Measurements from ENCODE around the gene UCN2. TPM values are rescaled to one million over a fixed set of nuclear protein-coding genes. Genes with fewer than 3 reads are reported as not detected.
A peak's percentile ranks its signal among the peaks of the same experiment; 100 is the strongest.

UCN2 gene
- total RNA-seq, 1 experiment from 2014 or later, result 0.68 TPM

GRCh38 chr3:48548126-48548525 is 15.5 kb downstream of the UCN2 start:
- Histone ChIP-seq H3K23ac (ENCODE audit: insufficient read length, low read depth, low read length) (no peak overlapping the region), H4K20me1 (ENCODE audit: control insufficient read depth, insufficient read depth, insufficient read length) (no peaks in the 10 kb centered on the region), H3T11ph (ENCODE audit: low read length) (no peak overlapping the region), H2BK120ac (ENCODE audit: low read depth, low read length, poor library complexity, severe bottlenecking) (no peak overlapping the region), H3K56ac (ENCODE audit: insufficient read length, low read depth, low read length) (no peak overlapping the region), H3K9me3 (ENCODE audit: control insufficient read depth, low read depth, low read length) (no peaks in the 10 kb centered on the region), H3K79me1 (ENCODE audit: insufficient read depth, low read depth, low read length, poor library complexity, severe bottlenecking) (no peaks in the 10 kb centered on the region), H4K8ac (replicated peaks; ENCODE audit: insufficient read length, low read depth, low read length) (no peak overlapping the region), H3K9ac (ENCODE audit: extremely low read depth, insufficient read length, low read length) (no peak overlapping the region), H2BK15ac (ENCODE audit: low read depth, low read length) (no peak overlapping the region), H3K4me2 (ENCODE audit: insufficient read depth, insufficient read length, low read length) (no peak overlapping the region), H2BK12ac (ENCODE audit: insufficient read length, low read depth, low read length) (no peak overlapping the region), H4K91ac (ENCODE audit: insufficient read length, low read depth, low read length) (no peak overlapping the region), H3K14ac (ENCODE audit: insufficient read depth, low read length) (no peak overlapping the region), H2AFZ (ENCODE audit: low read length) (no peak overlapping the region), H3K23me2 (ENCODE audit: insufficient read length, low read depth, low read length, poor library complexity, severe bottlenecking) (no peaks in the 10 kb centered on the region), H3K27me3 (ENCODE audit: insufficient read depth, low read length) (no peaks in the 10 kb centered on the region), H3K18ac (ENCODE audit: insufficient read length, low read depth, low read length) (no peak overlapping the region), H2AK5ac (ENCODE audit: insufficient read length, low read length) (no peak overlapping the region), H3K4me1 (ENCODE audit: insufficient read depth, low read length) (peaks cover 3% of the 10 kb centered on the region; the same call in 1 of the 2 replicates), H4K5ac (ENCODE audit: insufficient read length, low read depth, low read length) (no peak overlapping the region), H3K4ac (ENCODE audit: low read depth, low read length) (no peak overlapping the region), H3K27ac (ENCODE audit: insufficient read length, low read depth, low read length) (no peak overlapping the region), H3K79me2 (ENCODE audit: insufficient read depth, low read length) (no peaks in the 10 kb centered on the region), H2BK20ac (ENCODE audit: low read depth, low read length, poor library complexity, severe bottlenecking) (no peak overlapping the region), H2BK5ac (ENCODE audit: insufficient read length, low read length) (no peak overlapping the region)
- Mint-ChIP-seq H3K36me3 (ENCODE audit: insufficient read depth in 1 of 3, low read depth in 3 of 3) (peaks cover 18 to 64% (median 40%) of the 10 kb centered on the region in 3 experiments; a peak in 6 of 7 replicates), H3K27me3 (ENCODE audit: low read depth) (no peaks in the 10 kb centered on the region), H3K4me3 (no peak overlapping the region), H3K9me3 (no peaks in the 10 kb centered on the region), H3K4me1 (peaks cover 5 to 10% of the 10 kb centered on the region in 2 experiments), H3K27ac (peak overlapping the region in 1 of 3 experiments; percentile 90; a peak in 1 of 7 replicates)
- no CpG with 5 or more reads among the region's 5 CpGs for WGBS (ENCODE audit: extremely low coverage, insufficient read length, low lambda C conversion rate)
- no peak for TF ChIP-seq CTCF (conservative IDR thresholded peaks at IDR 0.05)
- no peak for DNase-seq
